DOHH2 (cell line): ENCODE measurements around the gene KMT2B.
A peak's percentile ranks its signal among the peaks of the same experiment; 100 is the strongest.

Experiments used
- H3F3A ChIP-seq: fragments of 200-600 bp; sonication (generic), shearing (Covaris generic); 2 replicates; pipeline ENCODE4 v1.6.0; 2016; ENCODE audit warnings: antibody characterized with exemption, mild to moderate bottlenecking; ENCODE audit not compliant: control insufficient read depth, insufficient read depth
- H3K27ac ChIP-seq: fragments of 200-600 bp; sonication (generic); 2 replicates; pipeline ENCODE4 v1.5.1; 2014; ENCODE audit warnings: low read depth, mild to moderate bottlenecking, low read length, moderate library complexity
- H3K27me3 ChIP-seq: fragments of 200-600 bp; sonication (generic); 2 replicates; pipeline ENCODE4 v1.6.1; 2014; ENCODE audit warnings: mild to moderate bottlenecking, low read length, mixed read lengths; ENCODE audit not compliant: control insufficient read depth
- H3K36me3 ChIP-seq: fragments of 200-600 bp; sonication (generic); 2 replicates; pipeline ENCODE4 v1.6.1; 2014; ENCODE audit warnings: mild to moderate bottlenecking, low read length, moderate library complexity, mixed read lengths; ENCODE audit not compliant: control insufficient read depth
- H3K4me1 ChIP-seq: fragments of 200-600 bp; sonication (generic); 2 replicates; pipeline ENCODE4 v1.6.1; 2014; ENCODE audit warnings: mild to moderate bottlenecking, low read length, mixed read lengths; ENCODE audit not compliant: control insufficient read depth
- H3K4me2 ChIP-seq: fragments of 200-600 bp; sonication (generic); 2 replicates; pipeline ENCODE4 v1.6.0; 2014; ENCODE audit warnings: mild to moderate bottlenecking, low read length, moderate library complexity
- H3K4me3 ChIP-seq: fragments of 200-600 bp; sonication (generic); 2 replicates; pipeline ENCODE4 v1.5.1; 2014; ENCODE audit warnings: mild to moderate bottlenecking, low read length, mixed read lengths
- H3K79me2 ChIP-seq: fragments of 200-600 bp; sonication (generic); 2 replicates; pipeline ENCODE4 v1.6.1; 2014; ENCODE audit warnings: mild to moderate bottlenecking, low read length, mixed read lengths; ENCODE audit not compliant: control insufficient read depth
- H3K9me2 ChIP-seq: fragments of 200-600 bp; sonication (generic); replicated peaks from 2 replicates; pipeline ENCODE4 v1.6.1; 2014; ENCODE audit warnings: mild to moderate bottlenecking, low read length, mixed read lengths; ENCODE audit not compliant: control insufficient read depth
- H3K9me3 ChIP-seq: fragments of 200-600 bp; sonication (generic); 2 replicates; pipeline ENCODE4 v1.6.1; 2014; ENCODE audit warnings: antibody characterized with exemption, low read length, mixed read lengths; ENCODE audit not compliant: control insufficient read depth, insufficient read depth
- H4K20me1 ChIP-seq: fragments of 200-600 bp; sonication (generic); 2 replicates; pipeline ENCODE4 v1.6.0; 2014; ENCODE audit warnings: low read depth, mild to moderate bottlenecking, antibody characterized with exemption, low read length, moderate library complexity; ENCODE audit not compliant: control insufficient read depth, insufficient read depth
- EZH2phosphoT487 ChIP-seq: fragments of 200-600 bp; sonication (generic); IDR thresholded peaks from 2 replicates; pipeline ENCODE4 v1.6.1; 2017; ENCODE audit warnings: borderline replicate concordance, mild to moderate bottlenecking, antibody characterized with exemption, low read length, moderate library complexity, mixed read lengths
- TF ChIP-seq, protein P1 (sequence below): fragments of 200-600 bp; sonication (generic); IDR thresholded peaks from one replicate; pipeline ENCODE4 v1.5.1; 2014; ENCODE audit warnings: antibody characterized with exemption, mild to moderate bottlenecking, low read depth, low read length; ENCODE audit not compliant: poor library complexity, severe bottlenecking

Gene KMT2B

DNA sequence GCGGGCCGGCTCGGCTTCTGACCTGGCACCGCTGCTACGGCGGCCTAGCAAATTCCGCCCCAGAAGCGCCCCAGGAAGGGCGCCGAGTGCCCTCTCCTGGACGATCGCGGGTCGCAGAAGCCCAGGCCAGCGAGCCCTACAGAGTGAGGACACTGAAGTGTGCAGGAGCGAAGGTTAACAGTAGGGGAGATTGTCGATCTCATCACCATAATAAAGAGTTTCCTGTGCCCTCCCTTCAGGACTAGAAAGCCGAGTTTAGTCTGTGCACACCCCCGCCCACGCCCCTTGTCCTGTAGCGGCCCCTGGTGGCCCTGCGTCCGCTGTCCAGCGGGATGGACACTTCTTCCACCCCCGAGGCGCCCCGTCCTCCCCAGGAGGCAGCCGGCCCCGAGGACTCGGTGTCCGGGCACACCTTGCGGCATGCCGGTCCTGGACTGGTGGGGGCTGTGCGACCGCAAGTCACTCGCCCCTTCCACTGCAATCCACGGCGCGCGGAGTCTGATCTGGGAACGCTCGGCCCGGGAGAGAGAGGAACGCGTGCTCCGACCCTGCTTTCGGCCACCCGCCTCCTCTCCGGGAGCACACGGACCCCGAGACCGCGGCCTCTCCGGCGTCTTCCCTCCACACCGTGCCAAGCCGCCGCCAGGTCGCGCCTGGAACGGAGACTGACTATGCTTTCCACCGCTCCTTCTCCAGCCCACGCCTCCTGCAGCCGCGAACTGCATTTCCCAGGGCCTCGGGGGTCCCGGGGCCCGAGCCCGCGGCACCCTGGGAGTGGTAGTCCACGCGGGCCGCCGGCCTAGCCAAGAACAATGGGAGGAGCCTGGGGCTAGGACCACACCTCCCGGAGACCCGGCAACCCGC lies 770 bp upstream of the KMT2B start:
- Histone ChIP-seq H3K4me1 (peaks cover 35% of the 10 kb centered on the region), H3K27ac (peak overlapping the region; percentile 9; the same call in 1 of the 2 replicates), H3F3A (no peaks in the 10 kb centered on the region), H3K79me2 (peaks cover 40% of the 10 kb centered on the region), H3K4me3 (peak overlapping the region; percentile 89), H3K4me2 (peak overlapping the region; percentile 77), H3K9me3 (no peaks in the 10 kb centered on the region), H3K36me3 (peaks cover 21% of the 10 kb centered on the region), H3K27me3 (peaks cover 2% of the 10 kb centered on the region; the same call in 1 of the 2 replicates), H4K20me1 (peaks cover 10% of the 10 kb centered on the region; the same call in 1 of the 2 replicates), H3K9me2 (no peaks in the 10 kb centered on the region)
- TF ChIP-seq EZH2phosphoT487: no peak
- TF ChIP-seq, protein P1, sequence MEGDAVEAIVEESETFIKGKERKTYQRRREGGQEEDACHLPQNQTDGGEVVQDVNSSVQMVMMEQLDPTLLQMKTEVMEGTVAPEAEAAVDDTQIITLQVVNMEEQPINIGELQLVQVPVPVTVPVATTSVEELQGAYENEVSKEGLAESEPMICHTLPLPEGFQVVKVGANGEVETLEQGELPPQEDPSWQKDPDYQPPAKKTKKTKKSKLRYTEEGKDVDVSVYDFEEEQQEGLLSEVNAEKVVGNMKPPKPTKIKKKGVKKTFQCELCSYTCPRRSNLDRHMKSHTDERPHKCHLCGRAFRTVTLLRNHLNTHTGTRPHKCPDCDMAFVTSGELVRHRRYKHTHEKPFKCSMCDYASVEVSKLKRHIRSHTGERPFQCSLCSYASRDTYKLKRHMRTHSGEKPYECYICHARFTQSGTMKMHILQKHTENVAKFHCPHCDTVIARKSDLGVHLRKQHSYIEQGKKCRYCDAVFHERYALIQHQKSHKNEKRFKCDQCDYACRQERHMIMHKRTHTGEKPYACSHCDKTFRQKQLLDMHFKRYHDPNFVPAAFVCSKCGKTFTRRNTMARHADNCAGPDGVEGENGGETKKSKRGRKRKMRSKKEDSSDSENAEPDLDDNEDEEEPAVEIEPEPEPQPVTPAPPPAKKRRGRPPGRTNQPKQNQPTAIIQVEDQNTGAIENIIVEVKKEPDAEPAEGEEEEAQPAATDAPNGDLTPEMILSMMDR: peak; percentile 99

- Histone ChIP-seq H3K9me3 (no peaks in the 10 kb centered on the region), H3K9me2 (no peaks in the 10 kb centered on the region), H3F3A (no peaks in the 10 kb centered on the region), H3K4me3 (peak overlapping the region; percentile 98), H3K4me2 (peak overlapping the region; percentile 90), H3K27ac (peak overlapping the region; percentile 48; the same call in 1 of the 2 replicates), H3K4me1 (peaks cover 24% of the 10 kb centered on the region), H3K36me3 (peaks cover 35% of the 10 kb centered on the region), H3K27me3 (no peaks in the 10 kb centered on the region), H4K20me1 (peaks cover 10% of the 10 kb centered on the region; the same call in 1 of the 2 replicates), H3K79me2 (peaks cover 43% of the 10 kb centered on the region)
- TF ChIP-seq, protein P1: no peak
- no peak for TF ChIP-seq EZH2phosphoT487
Observed at GRCh38 chr19:35718345-35719041, 690 bp downstream of the KMT2B start.

- H3K4me3 ChIP-seq: peak overlapping the region; percentile 98
- no peak overlapping the region for H3K27ac ChIP-seq
- peak overlapping the region; percentile 90 for H3K4me2 ChIP-seq
- H3K79me2 ChIP-seq: peaks cover 43% of the 10 kb centered on the region
- no peaks in the 10 kb centered on the region for H3F3A ChIP-seq
- TF ChIP-seq, protein P1: no peak
- no peak for TF ChIP-seq EZH2phosphoT487
- H3K9me3 ChIP-seq: no peaks in the 10 kb centered on the region
- no peaks in the 10 kb centered on the region for H3K9me2 ChIP-seq
- H3K4me1 ChIP-seq: peaks cover 24% of the 10 kb centered on the region
- H4K20me1 ChIP-seq: peaks cover 10% of the 10 kb centered on the region; the same call in 1 of the 2 replicates
- peaks cover 46% of the 10 kb centered on the region for H3K36me3 ChIP-seq
- no peaks in the 10 kb centered on the region for H3K27me3 ChIP-seq
Observed at GRCh38 chr19:35719402-35720162, 1.8 kb downstream of the KMT2B start.
